ENCODE data around the gene EIF3I.
"Not testable (repeated sequence)": the region's sequence is repeated elsewhere in the genome, so short reads cannot be mapped to it uniquely, and the experiment has no call there.

The EIF3I gene

GRCh38 chr1:32232558-32233304 lies 10.5 kb downstream of the EIF3I start:
- DNase-seq (ENCODE audit: low read depth) = no peak

GRCh38 chr1:32234792-32235191 lies 12.6 kb downstream of the EIF3I start:
- no peak for DNase-seq (ENCODE audit: low read depth)

GRCh38 chr1:32239337-32239736 lies 17.1 kb downstream of the EIF3I start:
- DNase-seq (ENCODE audit: low read depth) = no peak

- no peak for DNase-seq (ENCODE audit: low read depth)
Observed at GRCh38 chr1:32239790-32240139, 17.6 kb downstream of the EIF3I start.

GRCh38 chr1:32240140-32240951 lies 18.1 kb downstream of the EIF3I start:
- no peak for DNase-seq (ENCODE audit: low read depth)

- DNase-seq (ENCODE audit: low read depth) = no peak
Observed at GRCh38 chr1:32241001-32241763, 19.0 kb downstream of the EIF3I start.

- DNase-seq (ENCODE audit: low read depth) = no peak
Observed at GRCh38 chr1:32242341-32242851, 20.2 kb downstream of the EIF3I start.

GRCh38 chr1:32246888-32247273 lies 24.7 kb downstream of the EIF3I start, which contains the start of gene FAM167B:
Gene FAM167B (plus strand): TSS chr1:32247222. CDS start chr1:32247422, 200 bp downstream.
- peak; percentile 93 for DNase-seq (ENCODE audit: low read depth)

GRCh38 chr1:32247452-32247851 lies 25.2 kb downstream of the EIF3I start:
- no peak for DNase-seq (ENCODE audit: low read depth)

GRCh38 chr1:32247983-32248889 lies 26.0 kb downstream of the EIF3I start:
- no peak for DNase-seq (ENCODE audit: low read depth)

GRCh38 chr1:32249831-32250525 lies 27.8 kb downstream of the EIF3I start:
- DNase-seq (ENCODE audit: low read depth) = no peak

- DNase-seq (ENCODE audit: low read depth) = no peak
Observed at GRCh38 chr1:32250893-32251716, 28.9 kb downstream of the EIF3I start, which contains the start of gene LCK. Gene LCK (plus strand): TSS chr1:32251265. CDS start chr1:32274330, 23,065 bp downstream.

GRCh38 chr1:32255072-32256071 lies 33.2 kb downstream of the EIF3I start:
- no peak for DNase-seq (ENCODE audit: low read depth)

GRCh38 chr1:32256473-32257226 lies 34.4 kb downstream of the EIF3I start:
- DNase-seq (ENCODE audit: low read depth) = no peak

GRCh38 chr1:32257227-32257508 lies 35.0 kb downstream of the EIF3I start:
- DNase-seq (ENCODE audit: low read depth) = no peak

GRCh38 chr1:32263236-32263593 lies 41.0 kb downstream of the EIF3I start:
- DNase-seq (ENCODE audit: low read depth) = not testable (repeated sequence)

- no peak for DNase-seq (ENCODE audit: low read depth)
Observed at GRCh38 chr1:32263744-32264143, 41.5 kb downstream of the EIF3I start.

GRCh38 chr1:32265846-32266245 lies 43.6 kb downstream of the EIF3I start:
- DNase-seq (ENCODE audit: low read depth) = no peak

All from GM04504 (cell line).